B cell (primary cell): ENCODE data around the gene LAPTM4A.

Source experiments
- CTCF ChIP-seq: fragments of 200-600 bp; IDR thresholded peaks from one replicate; pipeline ENCODE4 v1.8.0; 2022; ENCODE audit warnings: antibody characterized with exemption, mild to moderate bottlenecking
- EZH2 ChIP-seq: IDR thresholded peaks from 2 replicates; pipeline ENCODE4 v1.6.1; 2012; ENCODE audit warnings: borderline replicate concordance, low read depth, mild to moderate bottlenecking, moderate library complexity, low read length; ENCODE audit not compliant: insufficient read depth, poor library complexity, severe bottlenecking

- TF ChIP-seq CTCF (no peak), EZH2 (no peak)
Observed at GRCh38 chr2:20048488-20049448, 2.7 kb downstream of the LAPTM4A start.
